Vagina (tissue), 2 donors: ENCODE measurements around the gene SOHLH1. TPM values are rescaled to one million over a fixed set of nuclear protein-coding genes. Genes with fewer than 3 reads are reported as not detected.

Source experiments
- DNase-seq, 2 donors: peaks; one replicate each; pipeline ENCODE4 v3.0.0-alpha.2; 2017; ENCODE audit errors: extremely low spot score in 2 of 2
- H3K27ac ChIP-seq: fragments of 200-600 bp; sonication (generic); one replicate; pipeline ENCODE4 v1.5.1; 2019
- H3K27me3 ChIP-seq: fragments of 200-600 bp; sonication (generic); one replicate; pipeline ENCODE4 v1.5.1; 2019
- H3K36me3 ChIP-seq, 2 donors: fragments of 200-600 bp; sonication (generic); one replicate each; pipeline ENCODE4 v1.5.1; 2017 to 2019
- H3K4me1 ChIP-seq: fragments of 200-600 bp; sonication (generic); one replicate; pipeline ENCODE4 v1.5.1; 2019
- H3K4me3 ChIP-seq, 2 donors: fragments of 200-600 bp; sonication (generic); 1 replicate in 1 of 2; 2 replicates in 1 of 2; pipeline ENCODE4 v1.5.1; 2016 to 2019
- H3K9me3 ChIP-seq: fragments of 200-600 bp; sonication (generic); one replicate; pipeline ENCODE4 v1.5.1; 2019
- POLR2A ChIP-seq, 2 donors: fragments of 450-650 bp; IDR thresholded peaks; one replicate each; pipeline ENCODE4 v1.6.1; 2017; ENCODE audit warnings: antibody characterized with exemption in 2 of 2, mild to moderate bottlenecking in 2 of 2, moderate library complexity in 2 of 2
- POLR2AphosphoS5 ChIP-seq, 2 donors: sonication (generic); formaldehyde crosslinking; IDR thresholded peaks; one replicate each; pipeline ENCODE4 v1.9.0; 2017; ENCODE audit warnings: antibody characterized with exemption in 2 of 2, mild to moderate bottlenecking in 2 of 2, low read depth in 1 of 2; ENCODE audit not compliant: insufficient read depth in 1 of 2
- intact Hi-C: fragments of 100-400 bp; cut with DNase I; formaldehyde crosslinking; loops from one replicate; pipeline ENCODE4 v1.15.1; 2023
- total RNA-seq: library from RNA; depleted of rRNA; stranded (reverse); fragments of >200 nt; gene quantifications from one replicate; pipeline ENCODE4 v1.2.3, GENCODE V29; 2016
- TF ChIP-seq, protein P1 (sequence below), 3 experiments: fragments of 450-650 bp in 2 of 3; fragments of 200-600 bp in 1 of 3; sonication (generic) in 1 of 3; IDR thresholded peaks; one replicate each; pipeline ENCODE4 v1.5.1; 2017 to 2019; ENCODE audit warnings: antibody characterized with exemption in 3 of 3, mild to moderate bottlenecking in 2 of 3, moderate library complexity in 2 of 3

The SOHLH1 gene
- total RNA-seq, 1 donor from 2014 or later, result not detected

DNA sequence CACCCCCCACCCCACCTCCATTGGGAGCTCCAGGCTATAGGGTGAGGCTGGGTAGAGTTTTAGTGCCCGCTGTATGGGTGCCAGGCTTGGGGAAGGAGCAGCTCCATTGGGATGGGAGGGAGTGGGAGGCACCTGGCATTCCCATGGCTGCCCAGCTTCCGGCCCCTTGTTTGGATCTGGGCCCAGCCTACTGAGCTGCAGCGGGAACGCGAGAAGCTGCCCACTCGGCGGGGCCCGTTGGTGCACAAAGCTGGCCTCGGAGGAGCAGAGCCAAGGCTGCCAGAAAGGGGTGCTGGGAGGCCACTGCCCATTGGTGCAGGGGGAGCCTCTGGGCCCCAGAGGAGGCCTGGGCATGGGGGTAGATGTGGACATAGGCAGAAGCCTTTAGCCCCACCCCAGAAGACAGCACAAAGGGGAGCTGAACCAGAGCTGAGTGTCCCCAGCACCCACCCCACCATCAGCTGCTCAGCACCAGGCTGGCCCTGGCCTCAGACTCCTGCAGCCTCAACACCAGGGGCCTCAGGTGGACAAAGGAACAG is 31.7 kb downstream of the SOHLH1 start:
- Histone ChIP-seq H3K27ac (no peak overlapping the region), H3K27me3 (no peaks in the 10 kb centered on the region), H3K4me1 (no peaks in the 10 kb centered on the region), H3K4me3 (no peak overlapping the region), H3K9me3 (no peaks in the 10 kb centered on the region), H3K36me3 (no peaks in the 10 kb centered on the region)
- no peak for DNase-seq
- intact Hi-C loops, result no loop called here
- TF ChIP-seq, protein P1, sequence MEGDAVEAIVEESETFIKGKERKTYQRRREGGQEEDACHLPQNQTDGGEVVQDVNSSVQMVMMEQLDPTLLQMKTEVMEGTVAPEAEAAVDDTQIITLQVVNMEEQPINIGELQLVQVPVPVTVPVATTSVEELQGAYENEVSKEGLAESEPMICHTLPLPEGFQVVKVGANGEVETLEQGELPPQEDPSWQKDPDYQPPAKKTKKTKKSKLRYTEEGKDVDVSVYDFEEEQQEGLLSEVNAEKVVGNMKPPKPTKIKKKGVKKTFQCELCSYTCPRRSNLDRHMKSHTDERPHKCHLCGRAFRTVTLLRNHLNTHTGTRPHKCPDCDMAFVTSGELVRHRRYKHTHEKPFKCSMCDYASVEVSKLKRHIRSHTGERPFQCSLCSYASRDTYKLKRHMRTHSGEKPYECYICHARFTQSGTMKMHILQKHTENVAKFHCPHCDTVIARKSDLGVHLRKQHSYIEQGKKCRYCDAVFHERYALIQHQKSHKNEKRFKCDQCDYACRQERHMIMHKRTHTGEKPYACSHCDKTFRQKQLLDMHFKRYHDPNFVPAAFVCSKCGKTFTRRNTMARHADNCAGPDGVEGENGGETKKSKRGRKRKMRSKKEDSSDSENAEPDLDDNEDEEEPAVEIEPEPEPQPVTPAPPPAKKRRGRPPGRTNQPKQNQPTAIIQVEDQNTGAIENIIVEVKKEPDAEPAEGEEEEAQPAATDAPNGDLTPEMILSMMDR (IDR thresholded peaks at IDR 0.05), result no peak
- no peak for TF ChIP-seq POLR2AphosphoS5 (IDR thresholded peaks at IDR 0.05; ENCODE audit: insufficient read depth in 1 of 2, low read depth in 1 of 2)
- TF ChIP-seq POLR2A (IDR thresholded peaks at IDR 0.05), result no peak

DNA sequence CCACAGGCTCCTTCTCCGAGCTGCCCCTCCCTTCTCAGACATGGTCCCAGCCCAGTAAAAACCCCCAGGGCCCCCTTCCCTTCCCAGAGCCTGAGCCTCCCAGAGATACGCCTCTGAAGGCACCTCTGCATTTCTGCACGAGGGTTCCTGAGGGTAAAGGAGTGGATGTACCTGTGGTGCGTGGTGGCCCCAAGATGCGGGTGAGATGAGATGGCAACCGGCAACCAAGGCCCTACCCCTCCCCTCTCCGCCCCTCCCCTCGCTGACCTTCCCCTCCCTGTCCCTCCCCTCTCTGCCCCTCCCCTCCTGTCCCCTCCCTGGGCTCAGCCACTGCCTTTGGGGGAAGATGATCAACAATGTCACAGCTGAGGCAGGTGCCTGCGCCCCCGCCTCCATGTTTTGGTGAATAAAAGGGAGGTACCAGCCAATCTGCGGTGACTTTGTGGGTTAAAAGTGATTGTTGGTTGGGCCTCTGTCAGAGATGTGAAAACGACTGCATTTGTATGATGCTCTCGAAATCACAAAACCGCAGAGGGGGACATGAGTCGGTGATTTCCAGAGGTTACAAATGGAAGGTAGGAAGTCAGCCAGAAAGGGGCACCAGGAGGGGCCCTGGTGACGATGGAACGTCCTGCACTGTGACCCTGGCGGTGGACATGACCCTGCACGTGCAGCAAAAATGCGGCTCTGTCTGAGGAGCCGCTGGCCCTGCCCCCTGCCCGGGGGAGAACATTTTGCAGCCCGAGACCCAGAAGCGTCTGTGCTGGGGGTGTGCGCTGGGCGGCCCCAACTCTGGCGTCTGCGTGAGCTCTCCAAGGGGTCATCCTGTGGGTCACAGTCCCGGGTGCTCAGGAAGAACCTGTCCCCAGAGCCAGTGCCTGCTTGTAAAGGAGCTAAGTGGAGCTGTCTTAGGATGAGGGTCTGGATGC is 32.5 kb downstream of the SOHLH1 start:
- no peak for DNase-seq
- intact Hi-C loops, result no loop called here
- no peaks in the 10 kb centered on the region for H3K4me1 ChIP-seq
- H3K4me3 ChIP-seq, result no peak overlapping the region
- H3K27ac ChIP-seq, result no peak overlapping the region
- H3K9me3 ChIP-seq, result no peaks in the 10 kb centered on the region
- H3K27me3 ChIP-seq, result no peaks in the 10 kb centered on the region
- TF ChIP-seq, protein P1 (IDR thresholded peaks at IDR 0.05), result no peak
- TF ChIP-seq POLR2AphosphoS5 (IDR thresholded peaks at IDR 0.05; ENCODE audit: insufficient read depth in 1 of 2, low read depth in 1 of 2) (no peak), POLR2A (IDR thresholded peaks at IDR 0.05) (no peak)
- H3K36me3 ChIP-seq, result no peaks in the 10 kb centered on the region

DNA sequence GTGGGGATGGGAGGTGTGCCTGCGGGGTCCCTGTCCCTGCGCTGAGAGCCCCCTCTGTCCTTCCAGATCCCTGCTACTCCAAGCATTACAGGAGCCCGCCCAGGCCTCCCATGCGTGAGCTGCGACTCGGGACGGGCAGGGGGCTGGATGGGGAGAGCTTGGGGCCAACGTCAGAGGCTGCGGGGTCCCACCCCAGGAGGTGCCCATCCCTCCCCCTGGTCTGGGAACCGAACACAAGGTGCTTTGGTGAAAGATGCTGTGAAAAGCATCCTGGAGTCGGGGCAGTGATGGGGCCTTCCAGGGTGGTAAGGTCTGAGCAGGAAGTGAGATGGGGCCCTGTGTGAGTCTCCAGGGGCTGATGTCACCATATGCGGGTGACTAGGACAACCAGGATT is 33.5 kb downstream of the SOHLH1 start:
- no peak for TF ChIP-seq POLR2A (IDR thresholded peaks at IDR 0.05)
- TF ChIP-seq POLR2AphosphoS5 (IDR thresholded peaks at IDR 0.05; ENCODE audit: insufficient read depth in 1 of 2, low read depth in 1 of 2), result no peak
- TF ChIP-seq, protein P1 (IDR thresholded peaks at IDR 0.05), result no peak
- intact Hi-C loops, result no loop called here
- Histone ChIP-seq H3K36me3 (no peaks in the 10 kb centered on the region), H3K9me3 (no peaks in the 10 kb centered on the region), H3K27ac (no peak overlapping the region), H3K4me3 (no peak overlapping the region), H3K27me3 (no peaks in the 10 kb centered on the region), H3K4me1 (no peaks in the 10 kb centered on the region)
- DNase-seq, result no peak

DNA sequence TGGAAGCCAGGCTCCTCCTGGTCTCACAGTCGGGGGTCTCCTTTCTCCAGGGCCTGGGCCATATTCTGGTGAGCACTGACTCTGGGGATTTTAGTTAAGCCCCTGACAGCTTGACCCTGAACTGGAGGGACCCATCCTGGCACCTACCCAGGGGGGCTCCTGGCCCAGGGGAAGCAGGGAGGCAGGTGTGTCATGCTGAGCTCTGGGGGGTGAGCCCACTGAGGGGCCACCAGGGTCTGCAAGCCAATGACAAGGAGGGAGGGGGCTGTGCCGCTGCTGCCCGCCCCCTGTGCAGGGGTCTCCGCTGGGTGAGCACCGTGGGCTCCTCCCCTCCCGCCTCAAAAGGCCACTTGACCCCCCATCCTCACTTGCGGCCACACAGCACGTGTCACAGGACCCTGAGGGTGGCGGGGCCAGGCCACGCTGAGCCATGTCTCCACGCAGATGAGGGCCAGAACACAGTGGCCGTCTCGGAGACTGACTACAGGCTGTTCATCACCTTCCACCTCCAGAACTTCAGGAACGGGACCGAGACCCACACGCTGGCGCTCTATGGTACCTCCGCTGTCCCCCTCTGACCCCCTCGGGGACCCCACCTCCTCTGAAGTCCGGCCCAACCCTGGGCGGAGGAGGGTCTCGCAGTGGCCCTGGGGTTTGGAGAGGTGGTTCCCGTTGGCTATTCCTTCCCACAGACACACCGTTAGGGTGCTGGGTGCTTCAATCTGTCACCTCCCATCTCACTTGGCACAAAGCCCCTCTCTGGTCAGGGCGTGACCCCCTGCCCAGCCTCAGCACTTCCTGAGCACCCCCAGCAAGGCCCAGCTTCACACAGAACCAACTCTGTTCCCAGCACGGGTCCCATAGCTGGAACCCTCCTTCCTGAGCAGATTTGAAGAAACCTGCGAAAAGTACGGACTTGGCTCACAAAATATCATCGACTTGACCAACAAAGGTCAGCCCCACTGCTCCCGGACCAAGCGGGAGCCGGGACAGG is 34.2 kb downstream of the SOHLH1 start:
- TF ChIP-seq, protein P1 (IDR thresholded peaks at IDR 0.05), result no peak
- TF ChIP-seq POLR2A (IDR thresholded peaks at IDR 0.05), result no peak
- no peak for TF ChIP-seq POLR2AphosphoS5 (IDR thresholded peaks at IDR 0.05; ENCODE audit: insufficient read depth in 1 of 2, low read depth in 1 of 2)
- H3K27ac ChIP-seq, result no peak overlapping the region
- no peaks in the 10 kb centered on the region for H3K27me3 ChIP-seq
- intact Hi-C loops, result no loop called here
- H3K4me1 ChIP-seq, result no peaks in the 10 kb centered on the region
- DNase-seq, result no peak
- no peaks in the 10 kb centered on the region for H3K36me3 ChIP-seq
- H3K4me3 ChIP-seq, result no peak overlapping the region
- H3K9me3 ChIP-seq, result no peaks in the 10 kb centered on the region
